Lower leg skin (tissue), 3 donors: ENCODE measurements around the gene CD86.

Source experiments
- POLR2A ChIP-seq, 2 donors: fragments of 450-650 bp; IDR thresholded peaks; one replicate each; pipeline ENCODE4 v1.6.1; 2016 to 2017; ENCODE audit warnings: antibody characterized with exemption in 2 of 2, mild to moderate bottlenecking in 1 of 2, moderate library complexity in 1 of 2
- TF ChIP-seq, protein P1 (sequence below), 3 donors: fragments of 450-650 bp; IDR thresholded peaks; one replicate each; pipeline ENCODE4 v1.5.1; 2016; ENCODE audit warnings: antibody characterized with exemption in 3 of 3, mild to moderate bottlenecking in 3 of 3, moderate library complexity in 2 of 3

DNA sequence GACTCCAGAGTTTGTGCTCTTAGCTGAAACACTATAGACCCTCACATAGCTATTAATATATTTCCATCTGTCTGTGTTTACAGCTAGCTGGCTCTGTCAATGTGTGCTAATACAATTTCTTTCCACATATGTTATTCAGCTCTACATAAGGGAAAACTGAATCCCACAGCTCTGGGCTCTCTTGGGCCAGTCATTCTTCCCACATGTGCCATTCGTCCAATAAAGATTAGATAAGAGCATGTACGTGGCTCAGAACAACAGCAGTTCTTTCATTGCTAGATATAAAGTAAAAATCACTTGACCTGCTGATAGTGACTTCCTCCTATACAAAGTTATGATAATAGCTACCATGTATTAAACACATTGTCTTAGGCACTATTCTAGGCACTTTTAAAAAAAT is 30.4 kb upstream of the CD86 start:
- no peak for TF ChIP-seq POLR2A (IDR thresholded peaks at IDR 0.05)
- TF ChIP-seq, protein P1, sequence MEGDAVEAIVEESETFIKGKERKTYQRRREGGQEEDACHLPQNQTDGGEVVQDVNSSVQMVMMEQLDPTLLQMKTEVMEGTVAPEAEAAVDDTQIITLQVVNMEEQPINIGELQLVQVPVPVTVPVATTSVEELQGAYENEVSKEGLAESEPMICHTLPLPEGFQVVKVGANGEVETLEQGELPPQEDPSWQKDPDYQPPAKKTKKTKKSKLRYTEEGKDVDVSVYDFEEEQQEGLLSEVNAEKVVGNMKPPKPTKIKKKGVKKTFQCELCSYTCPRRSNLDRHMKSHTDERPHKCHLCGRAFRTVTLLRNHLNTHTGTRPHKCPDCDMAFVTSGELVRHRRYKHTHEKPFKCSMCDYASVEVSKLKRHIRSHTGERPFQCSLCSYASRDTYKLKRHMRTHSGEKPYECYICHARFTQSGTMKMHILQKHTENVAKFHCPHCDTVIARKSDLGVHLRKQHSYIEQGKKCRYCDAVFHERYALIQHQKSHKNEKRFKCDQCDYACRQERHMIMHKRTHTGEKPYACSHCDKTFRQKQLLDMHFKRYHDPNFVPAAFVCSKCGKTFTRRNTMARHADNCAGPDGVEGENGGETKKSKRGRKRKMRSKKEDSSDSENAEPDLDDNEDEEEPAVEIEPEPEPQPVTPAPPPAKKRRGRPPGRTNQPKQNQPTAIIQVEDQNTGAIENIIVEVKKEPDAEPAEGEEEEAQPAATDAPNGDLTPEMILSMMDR (IDR thresholded peaks at IDR 0.05): no peak
